Panc1 (cell line): ENCODE measurements around the gene ADARB1.

Experiments
- CTCF ChIP-seq: fragments of 450-650 bp; IDR thresholded peaks from 2 replicates; pipeline ENCODE4 v1.5.1; 2017; ENCODE audit warnings: mild to moderate bottlenecking
- POLR2AphosphoS5 ChIP-seq: IDR thresholded peaks from 2 replicates; pipeline ENCODE4 v1.6.1; 2012; ENCODE audit warnings: mild to moderate bottlenecking, low read depth, low read length, moderate library complexity
- REST ChIP-seq, 2 experiments: IDR thresholded peaks; 2 replicates each; pipeline ENCODE4 v1.6.1; 2011 to 2012; ENCODE audit warnings: low read depth in 2 of 2, control low read depth in 1 of 2, low read length in 1 of 2, mild to moderate bottlenecking in 1 of 2, moderate library complexity in 1 of 2; ENCODE audit not compliant: insufficient read depth in 1 of 2

GRCh38 chr21:45156459-45156858 lies 82.1 kb downstream of the ADARB1 start:
- TF ChIP-seq CTCF = no peak
- no peak for TF ChIP-seq POLR2AphosphoS5
- no peak for TF ChIP-seq REST (IDR thresholded peaks at IDR 0.05; ENCODE audit: insufficient read depth in 1 of 2, low read depth in 2 of 2, low read length in 1 of 2)
